HepG2 (cell line): Measurements from ENCODE around the gene ABCA2. TPM values are rescaled to one million over a fixed set of nuclear protein-coding genes. Genes with fewer than 3 reads are reported as not detected.
A peak's percentile ranks its signal among the peaks of the same experiment; 100 is the strongest.

Experiments used
- BRCA1 ChIP-seq: sonication (generic); formaldehyde crosslinking; IDR thresholded peaks from 2 replicates; pipeline ENCODE4 v1.4.0; 2020; ENCODE audit warnings: missing genetic modification reagents
- DR1 ChIP-seq: sonication (generic); formaldehyde crosslinking; IDR thresholded peaks from 2 replicates; pipeline ENCODE4 v1.8.0; 2021; ENCODE audit warnings: mild to moderate bottlenecking, missing genetic modification reagents, inconsistent platforms
- ISX ChIP-seq: sonication (generic); formaldehyde crosslinking; conservative IDR thresholded peaks from 2 replicates; pipeline ENCODE4 v1.5.0; 2020; ENCODE audit warnings: missing genetic modification reagents
- MXD4 ChIP-seq: IDR thresholded peaks from 2 replicates; pipeline ENCODE4 v1.6.1; 2016; ENCODE audit warnings: mild to moderate bottlenecking, missing biosample characterization, missing genetic modification reagents
- NR2F2 ChIP-seq: IDR thresholded peaks from 2 replicates; pipeline ENCODE4 v1.6.1; 2012; ENCODE audit warnings: low read depth, inconsistent platforms, borderline replicate concordance
- REXO4 ChIP-seq: sonication (generic); formaldehyde crosslinking; IDR thresholded peaks from 2 replicates; pipeline ENCODE4 v1.8.0; 2022; ENCODE audit warnings: missing genetic modification reagents, mild to moderate bottlenecking, borderline replicate concordance
- SMARCC2 ChIP-seq: fragments of 450-650 bp; IDR thresholded peaks from 2 replicates; pipeline ENCODE4 v1.6.1; 2017; ENCODE audit warnings: antibody characterized with exemption, mild to moderate bottlenecking
- SNRNP70 ChIP-seq: fragments of 200-400 bp; formaldehyde crosslinking; IDR thresholded peaks from 2 replicates; pipeline ENCODE4 v1.6.1; 2017; ENCODE audit warnings: mild to moderate bottlenecking, low read depth, low read length, moderate library complexity
- TEAD3 ChIP-seq: optimal IDR thresholded peaks from 2 replicates; pipeline ENCODE3; 2016; ENCODE audit warnings: borderline replicate concordance
- TRIM24 ChIP-seq: sonication (generic); formaldehyde crosslinking; IDR thresholded peaks from 2 replicates; pipeline ENCODE4 v1.8.0; 2022; ENCODE audit warnings: mild to moderate bottlenecking, missing genetic modification reagents
- YY1 ChIP-seq: IDR thresholded peaks from 2 replicates; pipeline ENCODE4 v1.6.1; 2011; ENCODE audit warnings: low read length, low read depth, moderate library complexity, mild to moderate bottlenecking; ENCODE audit not compliant: insufficient read depth, insufficient replicate concordance
- ZC3H13 ChIP-seq: sonication (generic); formaldehyde crosslinking; IDR thresholded peaks from 2 replicates; pipeline ENCODE4 v1.8.1; 2023; ENCODE audit warnings: mild to moderate bottlenecking, missing genetic modification reagents, moderate library complexity
- ZNF280B ChIP-seq: sonication (generic); formaldehyde crosslinking; IDR thresholded peaks from 2 replicates; pipeline ENCODE4 v1.5.0; 2020; ENCODE audit warnings: missing genetic modification reagents, mild to moderate bottlenecking, borderline replicate concordance
- ZNF724P ChIP-seq: sonication (generic); formaldehyde crosslinking; IDR thresholded peaks from 2 replicates; pipeline ENCODE4 v1.8.0; 2022; ENCODE audit warnings: missing genetic modification reagents, borderline replicate concordance
- ZNF737 ChIP-seq: sonication (generic); formaldehyde crosslinking; IDR thresholded peaks from 2 replicates; pipeline ENCODE4 v1.5.0; 2020; ENCODE audit warnings: missing genetic modification reagents, mild to moderate bottlenecking, borderline replicate concordance
- ZNF766 ChIP-seq: sonication (generic); formaldehyde crosslinking; IDR thresholded peaks from 2 replicates; pipeline ENCODE4 v1.5.0; 2020; ENCODE audit warnings: missing genetic modification reagents, borderline replicate concordance
- ZNF782 ChIP-seq: sonication (generic); formaldehyde crosslinking; IDR thresholded peaks from 2 replicates; pipeline ENCODE4 v1.4.0; 2020; ENCODE audit warnings: missing genetic modification reagents, mild to moderate bottlenecking, borderline replicate concordance
- polyA plus RNA-seq, 8 experiments: library from polyadenylated mRNA; depleted of rRNA in 3 of 8; stranded (reverse) in 7 of 8; unstranded in 1 of 8; fragments of >200 nt; fragmentation: Illumina TruSeq in 4 of 8; extraction: Trizol in 4 of 8; gene quantifications; 2 replicates each; pipeline versions ENCODE4 v1.2.1 to v1.2.3, GENCODE V29; 2011 to 2016; ENCODE audit warnings: low read depth in 4 of 8, missing spikeins in 1 of 8, mixed read lengths in 1 of 8; ENCODE audit not compliant: insufficient read depth in 1 of 8
- total RNA-seq, 5 experiments: library from RNA; depleted of rRNA; stranded (reverse); fragments of >200 nt; fragmentation: Illumina TruSeq; extraction: Trizol; gene quantifications; 2 replicates each; pipeline ENCODE4 v1.2.3, GENCODE V29; 2016; ENCODE audit warnings: low read depth in 1 of 5
- TF ChIP-seq, protein P1 (sequence below): sonication (generic); formaldehyde crosslinking; IDR thresholded peaks from 2 replicates; pipeline ENCODE4; 2020; ENCODE audit warnings: missing genetic modification reagents, mild to moderate bottlenecking, borderline replicate concordance
- TF ChIP-seq, protein P2 (sequence below): sonication (generic); formaldehyde crosslinking; IDR thresholded peaks from 2 replicates; pipeline ENCODE4 v1.4.0; 2020; ENCODE audit warnings: missing genetic modification reagents
- TF ChIP-seq, protein P3 (sequence below): sonication (generic); formaldehyde crosslinking; IDR thresholded peaks from 2 replicates; pipeline ENCODE4 v1.4.0; 2020; ENCODE audit warnings: missing genetic modification reagents
- TF ChIP-seq, protein P4 (sequence below): IDR thresholded peaks from 2 replicates; pipeline ENCODE4 v1.6.1; 2012; ENCODE audit warnings: inconsistent platforms

ABCA2 gene
- total and polyA plus RNA-seq, 2 of the 13 experiments (the other 11 are each of a cell fraction or from before 2014, with no cell fraction given) = 2.9 to 19.2 TPM

GRCh38 chr9:137077010-137077747 is 49.1 kb upstream of the ABCA2 start, which contains the start of gene UAP1L1 (continued):
- TF ChIP-seq ZNF280B (CRISPR knock-in tag) = no peak
- TF ChIP-seq, protein P1, sequence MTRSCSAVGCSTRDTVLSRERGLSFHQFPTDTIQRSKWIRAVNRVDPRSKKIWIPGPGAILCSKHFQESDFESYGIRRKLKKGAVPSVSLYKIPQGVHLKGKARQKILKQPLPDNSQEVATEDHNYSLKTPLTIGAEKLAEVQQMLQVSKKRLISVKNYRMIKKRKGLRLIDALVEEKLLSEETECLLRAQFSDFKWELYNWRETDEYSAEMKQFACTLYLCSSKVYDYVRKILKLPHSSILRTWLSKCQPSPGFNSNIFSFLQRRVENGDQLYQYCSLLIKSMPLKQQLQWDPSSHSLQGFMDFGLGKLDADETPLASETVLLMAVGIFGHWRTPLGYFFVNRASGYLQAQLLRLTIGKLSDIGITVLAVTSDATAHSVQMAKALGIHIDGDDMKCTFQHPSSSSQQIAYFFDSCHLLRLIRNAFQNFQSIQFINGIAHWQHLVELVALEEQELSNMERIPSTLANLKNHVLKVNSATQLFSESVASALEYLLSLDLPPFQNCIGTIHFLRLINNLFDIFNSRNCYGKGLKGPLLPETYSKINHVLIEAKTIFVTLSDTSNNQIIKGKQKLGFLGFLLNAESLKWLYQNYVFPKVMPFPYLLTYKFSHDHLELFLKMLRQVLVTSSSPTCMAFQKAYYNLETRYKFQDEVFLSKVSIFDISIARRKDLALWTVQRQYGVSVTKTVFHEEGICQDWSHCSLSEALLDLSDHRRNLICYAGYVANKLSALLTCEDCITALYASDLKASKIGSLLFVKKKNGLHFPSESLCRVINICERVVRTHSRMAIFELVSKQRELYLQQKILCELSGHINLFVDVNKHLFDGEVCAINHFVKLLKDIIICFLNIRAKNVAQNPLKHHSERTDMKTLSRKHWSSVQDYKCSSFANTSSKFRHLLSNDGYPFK (CRISPR knock-in tag) = no peak
- TF ChIP-seq, protein P2, sequence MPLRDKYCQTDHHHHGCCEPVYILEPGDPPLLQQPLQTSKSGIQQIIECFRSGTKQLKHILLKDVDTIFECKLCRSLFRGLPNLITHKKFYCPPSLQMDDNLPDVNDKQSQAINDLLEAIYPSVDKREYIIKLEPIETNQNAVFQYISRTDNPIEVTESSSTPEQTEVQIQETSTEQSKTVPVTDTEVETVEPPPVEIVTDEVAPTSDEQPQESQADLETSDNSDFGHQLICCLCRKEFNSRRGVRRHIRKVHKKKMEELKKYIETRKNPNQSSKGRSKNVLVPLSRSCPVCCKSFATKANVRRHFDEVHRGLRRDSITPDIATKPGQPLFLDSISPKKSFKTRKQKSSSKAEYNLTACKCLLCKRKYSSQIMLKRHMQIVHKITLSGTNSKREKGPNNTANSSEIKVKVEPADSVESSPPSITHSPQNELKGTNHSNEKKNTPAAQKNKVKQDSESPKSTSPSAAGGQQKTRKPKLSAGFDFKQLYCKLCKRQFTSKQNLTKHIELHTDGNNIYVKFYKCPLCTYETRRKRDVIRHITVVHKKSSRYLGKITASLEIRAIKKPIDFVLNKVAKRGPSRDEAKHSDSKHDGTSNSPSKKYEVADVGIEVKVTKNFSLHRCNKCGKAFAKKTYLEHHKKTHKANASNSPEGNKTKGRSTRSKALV (CRISPR knock-in tag) = peak; percentile 74
- TF ChIP-seq ZNF737 = no peak
- no peak for TF ChIP-seq NR2F2
- TF ChIP-seq DR1 (CRISPR knock-in tag) = no peak
- TF ChIP-seq ZNF724P (CRISPR knock-in tag) = peak; percentile 36; the same call in 1 of the 2 replicates
- no peak for TF ChIP-seq BRCA1 (CRISPR knock-in tag)
- TF ChIP-seq MXD4 (CRISPR knock-in tag) = 0 out of 2 replicates have a peak, but pooled peaks have one; percentile 18
- no peak for TF ChIP-seq TRIM24 (CRISPR knock-in tag)
- TF ChIP-seq ZNF782 (CRISPR knock-in tag) = no peak
- TF ChIP-seq SNRNP70 = no peak
- TF ChIP-seq, protein P3, sequence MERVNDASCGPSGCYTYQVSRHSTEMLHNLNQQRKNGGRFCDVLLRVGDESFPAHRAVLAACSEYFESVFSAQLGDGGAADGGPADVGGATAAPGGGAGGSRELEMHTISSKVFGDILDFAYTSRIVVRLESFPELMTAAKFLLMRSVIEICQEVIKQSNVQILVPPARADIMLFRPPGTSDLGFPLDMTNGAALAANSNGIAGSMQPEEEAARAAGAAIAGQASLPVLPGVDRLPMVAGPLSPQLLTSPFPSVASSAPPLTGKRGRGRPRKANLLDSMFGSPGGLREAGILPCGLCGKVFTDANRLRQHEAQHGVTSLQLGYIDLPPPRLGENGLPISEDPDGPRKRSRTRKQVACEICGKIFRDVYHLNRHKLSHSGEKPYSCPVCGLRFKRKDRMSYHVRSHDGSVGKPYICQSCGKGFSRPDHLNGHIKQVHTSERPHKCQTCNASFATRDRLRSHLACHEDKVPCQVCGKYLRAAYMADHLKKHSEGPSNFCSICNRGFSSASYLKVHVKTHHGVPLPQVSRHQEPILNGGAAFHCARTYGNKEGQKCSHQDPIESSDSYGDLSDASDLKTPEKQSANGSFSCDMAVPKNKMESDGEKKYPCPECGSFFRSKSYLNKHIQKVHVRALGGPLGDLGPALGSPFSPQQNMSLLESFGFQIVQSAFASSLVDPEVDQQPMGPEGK (CRISPR knock-in tag) = peak; percentile 78
- no peak for TF ChIP-seq TEAD3 (CRISPR knock-in tag)
- TF ChIP-seq ZC3H13 (CRISPR knock-in tag) = peak; percentile 57; the same call in 1 of the 2 replicates
- no peak for TF ChIP-seq SMARCC2
- TF ChIP-seq, protein P4, sequence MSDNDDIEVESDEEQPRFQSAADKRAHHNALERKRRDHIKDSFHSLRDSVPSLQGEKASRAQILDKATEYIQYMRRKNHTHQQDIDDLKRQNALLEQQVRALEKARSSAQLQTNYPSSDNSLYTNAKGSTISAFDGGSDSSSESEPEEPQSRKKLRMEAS = peak; percentile 13; the same call in 1 of the 2 replicates
- TF ChIP-seq ZNF766 (CRISPR knock-in tag) = no peak
- no peak for TF ChIP-seq REXO4
- peak; percentile 36 for TF ChIP-seq YY1
- TF ChIP-seq ISX (CRISPR knock-in tag) = no peak
